ENCODE measurements around the gene PCK2.
A peak's percentile ranks its signal among the peaks of the same experiment; 100 is the strongest.
"Not testable (repeated sequence)": the region's sequence is repeated elsewhere in the genome, so short reads cannot be mapped to it uniquely, and the experiment has no call there.

The PCK2 gene

DNA sequence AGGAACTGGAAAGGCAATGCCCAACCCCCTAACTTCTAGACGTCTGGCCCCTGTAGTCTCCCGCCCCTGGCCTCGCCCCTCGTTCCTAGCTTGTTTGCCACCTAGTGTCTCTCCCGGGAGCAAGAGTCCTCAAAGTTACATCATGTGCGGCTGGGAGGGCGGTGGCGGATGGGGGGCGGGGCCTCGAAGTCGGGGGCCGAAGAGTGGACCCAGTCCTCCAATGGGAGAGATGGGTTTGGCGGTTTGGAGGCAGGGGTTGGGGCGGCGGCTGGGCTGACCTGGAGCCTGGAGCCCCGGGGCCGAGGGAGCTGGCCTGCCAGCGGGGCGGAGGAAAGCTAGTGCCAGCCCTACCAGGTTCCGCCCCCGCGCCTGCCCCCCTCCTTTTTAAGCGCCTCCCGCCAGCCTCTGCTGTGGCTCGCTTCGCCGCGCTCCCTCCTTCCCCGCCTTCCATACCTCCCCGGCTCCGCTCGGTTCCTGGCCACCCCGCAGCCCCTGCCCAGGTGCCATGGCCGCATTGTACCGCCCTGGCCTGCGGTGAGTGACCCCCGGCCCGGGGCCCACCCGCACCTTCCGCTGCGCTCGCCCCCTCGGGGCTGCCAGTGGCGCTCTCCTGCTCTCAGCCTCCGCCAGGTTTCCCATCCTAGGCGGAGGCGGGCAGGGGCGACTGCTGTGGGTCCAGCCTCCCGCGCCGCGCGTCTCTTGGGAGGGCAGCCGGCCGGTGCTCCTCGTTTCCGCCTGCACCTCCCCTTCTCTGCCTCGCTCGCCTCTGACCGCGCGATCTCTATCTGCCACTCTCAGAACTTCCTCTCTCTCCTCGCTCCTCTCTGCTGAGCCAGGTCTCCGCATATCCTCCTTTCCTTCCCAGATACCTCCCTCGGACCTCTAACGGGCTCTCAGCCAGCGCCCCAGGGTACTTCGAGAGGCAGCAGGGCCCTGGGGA, at the start of gene PCK2:
TSS of gene PCK2 (plus strand) at position 411 of the 940 bp plus-strand sequence. CDS start at position 506, 95 bp downstream.
- peak within 1 kb of the TSS; percentile 79 for H3K4me3 ChIP-seq (ENCODE audit: low read length)
- TF ChIP-seq, protein P1, sequence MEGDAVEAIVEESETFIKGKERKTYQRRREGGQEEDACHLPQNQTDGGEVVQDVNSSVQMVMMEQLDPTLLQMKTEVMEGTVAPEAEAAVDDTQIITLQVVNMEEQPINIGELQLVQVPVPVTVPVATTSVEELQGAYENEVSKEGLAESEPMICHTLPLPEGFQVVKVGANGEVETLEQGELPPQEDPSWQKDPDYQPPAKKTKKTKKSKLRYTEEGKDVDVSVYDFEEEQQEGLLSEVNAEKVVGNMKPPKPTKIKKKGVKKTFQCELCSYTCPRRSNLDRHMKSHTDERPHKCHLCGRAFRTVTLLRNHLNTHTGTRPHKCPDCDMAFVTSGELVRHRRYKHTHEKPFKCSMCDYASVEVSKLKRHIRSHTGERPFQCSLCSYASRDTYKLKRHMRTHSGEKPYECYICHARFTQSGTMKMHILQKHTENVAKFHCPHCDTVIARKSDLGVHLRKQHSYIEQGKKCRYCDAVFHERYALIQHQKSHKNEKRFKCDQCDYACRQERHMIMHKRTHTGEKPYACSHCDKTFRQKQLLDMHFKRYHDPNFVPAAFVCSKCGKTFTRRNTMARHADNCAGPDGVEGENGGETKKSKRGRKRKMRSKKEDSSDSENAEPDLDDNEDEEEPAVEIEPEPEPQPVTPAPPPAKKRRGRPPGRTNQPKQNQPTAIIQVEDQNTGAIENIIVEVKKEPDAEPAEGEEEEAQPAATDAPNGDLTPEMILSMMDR (IDR thresholded peaks at IDR 0.05; ENCODE audit: insufficient read depth, low read depth, low read length, missing control alignments), result no peak
- DNase-seq (ENCODE audit: low read depth), result peak; percentile 92

- DNase-seq (ENCODE audit: low read depth); H3K4me3 ChIP-seq (ENCODE audit: low read length): not testable (repeated sequence)
Measured at GRCh38 chr14:24049002-24049401, 45.1 kb upstream of the PCK2 start.

GRCh38 chr14:24050753-24051152, 43.4 kb upstream of the PCK2 start:
- not testable (repeated sequence) for DNase-seq (ENCODE audit: low read depth); H3K4me3 ChIP-seq (ENCODE audit: low read length)

DNA sequence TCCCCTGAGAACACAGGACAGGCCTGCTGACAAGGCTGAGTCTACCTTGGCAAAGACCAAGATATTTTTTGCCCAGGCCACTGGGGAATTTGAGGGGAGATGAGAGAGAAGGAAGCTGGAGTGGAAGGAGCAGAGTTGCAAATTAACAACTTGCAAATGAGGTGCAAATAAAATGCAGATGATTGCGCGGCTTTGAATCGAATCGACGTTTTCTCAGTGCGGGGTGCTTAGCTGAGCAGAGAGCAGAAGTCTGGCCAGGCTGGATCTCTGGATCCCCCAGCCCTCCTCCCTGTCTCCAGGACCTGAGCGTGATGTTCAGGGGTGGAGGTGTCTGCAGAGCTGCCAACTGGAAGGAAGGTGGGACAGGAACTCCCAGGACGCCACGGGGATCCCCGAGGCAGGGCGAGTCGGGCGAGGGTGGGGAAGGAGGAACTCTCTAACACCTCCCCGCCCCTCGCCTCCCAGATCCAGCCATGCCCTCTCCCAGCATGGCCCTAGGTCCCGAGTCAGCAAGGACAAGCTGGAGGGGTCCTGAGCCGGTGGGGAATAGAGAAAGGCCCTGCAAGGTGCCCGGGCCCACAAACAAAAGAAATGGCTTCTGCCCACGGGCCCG, 42.8 kb upstream of the PCK2 start:
- DNase-seq (ENCODE audit: low read depth), result no peak
- TF ChIP-seq, protein P1 (IDR thresholded peaks at IDR 0.05; ENCODE audit: insufficient read depth, low read depth, low read length, missing control alignments), result no peak
- peak overlapping the region; percentile 37 for H3K4me3 ChIP-seq (ENCODE audit: low read length)

GRCh38 chr14:24051789-24052655, 42.1 kb upstream of the PCK2 start, which contains the start of gene CARMIL3:
CARMIL3 (plus strand) TSS chr14:24052009; CDS start chr14:24052154, 145 bp downstream.
- H3K4me3 ChIP-seq (ENCODE audit: low read length), result peak within 1 kb of the TSS; percentile 40
- TF ChIP-seq, protein P1 (IDR thresholded peaks at IDR 0.05; ENCODE audit: insufficient read depth, low read depth, low read length, missing control alignments), result no peak
- peak; percentile 50 for DNase-seq (ENCODE audit: low read depth)

DNA sequence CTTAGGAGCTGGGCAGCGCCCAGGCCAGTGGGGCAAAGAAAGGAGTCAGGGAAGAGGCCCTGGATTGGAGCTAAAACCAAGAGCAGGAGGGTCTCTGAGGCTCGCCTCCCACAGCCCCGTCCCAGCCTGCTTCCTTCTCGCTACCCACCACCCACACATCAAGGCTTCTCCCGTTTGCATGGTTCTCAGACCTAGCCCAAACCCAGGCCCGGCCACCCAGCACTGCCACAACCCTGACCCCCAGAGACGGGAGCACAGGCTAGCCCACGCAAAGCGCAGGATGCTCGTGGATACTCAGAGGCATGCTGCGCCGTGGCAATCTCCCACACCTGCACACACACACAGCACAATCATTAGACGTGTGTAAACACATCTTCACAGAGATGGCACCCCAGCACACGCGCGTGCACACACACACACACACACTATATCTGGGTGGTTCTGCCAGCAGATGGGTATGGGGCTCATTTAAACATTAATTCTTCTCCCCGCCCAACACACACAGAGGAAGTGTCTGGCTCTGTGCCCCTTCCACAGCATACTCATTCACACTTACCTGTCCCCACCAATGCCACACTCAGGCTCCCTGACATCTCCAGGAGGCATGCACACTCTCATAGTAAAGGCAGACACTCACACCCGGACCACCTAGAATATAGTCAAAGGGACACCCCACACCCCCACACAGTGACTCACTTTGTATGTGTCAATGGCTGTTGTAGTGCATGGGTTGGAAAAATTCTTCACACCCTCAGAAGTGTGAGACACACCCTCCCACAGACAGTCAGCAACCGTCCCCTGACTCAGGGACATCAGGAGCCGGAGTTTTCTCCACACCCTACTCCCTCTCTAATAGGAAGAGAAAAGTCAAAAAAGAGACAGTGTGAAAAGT, 41.2 kb upstream of the PCK2 start:
- TF ChIP-seq, protein P1 (IDR thresholded peaks at IDR 0.05; ENCODE audit: insufficient read depth, low read depth, low read length, missing control alignments), result no peak
- peak; percentile 56 for DNase-seq (ENCODE audit: low read depth)
- no peak overlapping the region for H3K4me3 ChIP-seq (ENCODE audit: low read length)

All from epithelial cell of esophagus (primary cell).